ENCODE measurements around the gene UQCRQ.

DNA sequence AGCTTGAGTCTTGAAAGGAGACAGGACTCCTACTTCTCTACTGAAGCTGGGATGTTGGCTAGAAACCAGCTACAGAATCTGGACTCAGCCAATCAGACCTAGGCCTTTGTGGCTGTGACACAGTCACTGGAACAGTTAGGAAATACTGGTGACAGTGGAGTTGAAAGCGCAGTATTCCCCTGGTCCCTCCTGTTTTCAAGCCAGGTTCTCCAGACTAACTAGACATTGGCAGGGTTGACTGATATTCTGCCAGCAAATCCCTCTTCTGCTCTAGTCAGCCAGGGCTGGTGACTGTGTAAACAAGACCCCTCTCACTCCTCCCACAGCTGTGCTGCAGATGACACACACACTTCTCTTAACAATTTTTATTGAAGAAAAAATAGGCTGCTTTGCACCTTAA is 44.7 kb upstream of the UQCRQ start:
- TF ChIP-seq PPARD (CRISPR knock-in tag; IDR thresholded peaks at IDR 0.05) = no peak
- TF ChIP-seq, protein P1, sequence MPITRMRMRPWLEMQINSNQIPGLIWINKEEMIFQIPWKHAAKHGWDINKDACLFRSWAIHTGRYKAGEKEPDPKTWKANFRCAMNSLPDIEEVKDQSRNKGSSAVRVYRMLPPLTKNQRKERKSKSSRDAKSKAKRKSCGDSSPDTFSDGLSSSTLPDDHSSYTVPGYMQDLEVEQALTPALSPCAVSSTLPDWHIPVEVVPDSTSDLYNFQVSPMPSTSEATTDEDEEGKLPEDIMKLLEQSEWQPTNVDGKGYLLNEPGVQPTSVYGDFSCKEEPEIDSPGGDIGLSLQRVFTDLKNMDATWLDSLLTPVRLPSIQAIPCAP (CRISPR knock-in tag; IDR thresholded peaks at IDR 0.05; ENCODE audit: borderline replicate concordance) = no peak
